ENCODE data around the gene CDC14A.
A peak's percentile ranks its signal among the peaks of the same experiment; 100 is the strongest.

The CDC14A gene

GRCh38 chr1:100538913-100539835 lies 186.9 kb downstream of the CDC14A start:
- peak; percentile 37 for DNase-seq (ENCODE audit: low read depth)

GRCh38 chr1:100539836-100540536 lies 187.7 kb downstream of the CDC14A start:
- DNase-seq (ENCODE audit: low read depth): peak; percentile 41

GRCh38 chr1:100542285-100542684 lies 190.0 kb downstream of the CDC14A start:
- no peak for DNase-seq (ENCODE audit: low read depth)

DNA sequence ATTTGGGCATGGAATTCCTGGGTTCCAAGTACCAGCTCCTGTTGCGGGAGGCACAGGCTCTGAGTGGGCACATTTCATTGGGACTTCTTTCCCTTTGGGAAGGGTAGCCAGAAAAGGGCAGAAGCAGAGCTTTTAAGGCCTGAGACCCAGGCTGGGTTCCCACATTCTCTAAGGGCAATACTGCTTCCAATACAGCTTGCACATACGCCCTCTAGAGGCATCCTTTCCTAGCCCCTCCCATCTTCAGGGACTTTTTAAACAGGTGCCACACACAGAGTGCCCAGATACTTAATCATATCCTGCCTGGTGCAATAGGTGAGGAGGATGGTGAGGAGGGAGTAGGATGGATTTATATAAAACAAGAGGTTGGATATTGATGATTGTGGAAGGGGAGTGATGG lies 191.3 kb downstream of the CDC14A start:
- peak; percentile 35 for DNase-seq (ENCODE audit: low read depth)

DNA sequence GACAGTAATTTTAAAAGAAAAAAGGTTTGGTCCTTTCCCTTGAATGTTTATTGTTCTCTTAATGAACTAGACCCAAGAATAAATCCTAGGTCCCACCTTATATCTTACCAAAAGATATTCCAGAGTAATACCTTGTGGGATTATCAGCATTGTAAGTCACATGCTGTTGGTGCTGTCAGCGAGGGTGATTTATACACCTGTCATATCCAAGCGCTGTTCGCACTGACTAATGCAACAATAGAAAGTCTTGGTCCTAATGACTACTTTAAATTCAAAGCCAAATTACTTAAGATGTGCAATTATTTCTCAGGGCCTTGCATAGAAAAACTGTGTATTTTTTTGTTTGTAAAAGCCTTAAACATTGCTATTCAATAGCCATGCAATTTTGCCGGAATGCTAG lies 192.5 kb downstream of the CDC14A start:
- DNase-seq (ENCODE audit: low read depth): no peak

DNA sequence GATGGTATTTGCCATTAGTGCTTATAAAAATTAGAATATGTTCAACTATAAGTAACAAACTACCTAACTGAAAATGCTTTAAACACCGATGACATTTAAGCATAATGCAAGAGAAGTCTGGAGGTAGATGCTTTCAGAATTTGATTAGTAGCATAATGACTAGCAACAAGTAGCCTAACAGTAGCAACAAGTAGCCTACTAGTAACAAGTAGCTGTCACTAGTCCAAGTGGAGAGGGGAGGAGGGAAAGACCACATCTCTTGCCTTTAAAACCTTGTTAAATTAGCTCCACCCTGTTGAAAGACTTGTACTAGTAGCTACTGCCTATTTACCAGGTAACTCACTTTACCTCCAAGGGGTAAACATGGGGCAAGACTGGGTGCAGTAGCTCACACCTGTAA lies 193.5 kb downstream of the CDC14A start:
- no peak for DNase-seq (ENCODE audit: low read depth)

DNA sequence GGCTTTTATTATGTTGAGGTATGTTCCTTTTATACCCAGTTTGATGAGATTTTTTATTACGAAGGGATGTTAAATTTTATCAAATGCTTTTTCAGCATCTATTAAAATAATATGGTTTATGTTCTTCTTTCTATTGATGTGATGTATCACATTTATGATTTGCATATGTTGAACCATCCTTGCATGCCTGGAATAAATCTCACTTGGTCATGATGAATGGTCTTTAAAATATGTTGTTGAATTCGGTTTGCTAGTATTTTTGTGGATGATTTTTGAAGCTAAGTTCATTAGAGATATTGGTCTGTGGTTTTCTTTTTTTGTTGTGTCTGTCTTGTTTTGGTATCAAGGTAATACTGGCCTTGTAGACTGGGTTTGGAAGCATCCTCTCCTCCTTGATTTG lies 199.7 kb downstream of the CDC14A start:
- no peak for DNase-seq (ENCODE audit: low read depth)

DNA sequence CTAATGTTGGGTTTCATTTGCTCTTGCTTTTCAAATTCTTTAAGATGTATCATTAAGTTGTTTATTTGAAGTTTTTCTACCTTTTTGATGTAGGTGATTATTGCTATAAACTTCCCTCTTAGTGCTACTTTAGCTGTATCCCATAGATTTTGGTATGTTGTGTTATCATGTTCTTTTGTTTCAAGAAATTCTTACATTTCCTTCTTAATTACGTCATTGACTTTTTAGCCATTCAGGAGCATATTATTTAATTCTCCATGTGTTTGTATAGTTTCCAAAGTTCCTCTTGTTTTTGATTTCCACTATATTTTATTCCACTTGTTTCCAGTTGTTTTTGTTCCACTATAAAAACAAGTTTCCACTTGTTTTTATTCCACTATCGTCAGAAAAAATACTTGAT lies 200.6 kb downstream of the CDC14A start:
- no peak for DNase-seq (ENCODE audit: low read depth)

DNA sequence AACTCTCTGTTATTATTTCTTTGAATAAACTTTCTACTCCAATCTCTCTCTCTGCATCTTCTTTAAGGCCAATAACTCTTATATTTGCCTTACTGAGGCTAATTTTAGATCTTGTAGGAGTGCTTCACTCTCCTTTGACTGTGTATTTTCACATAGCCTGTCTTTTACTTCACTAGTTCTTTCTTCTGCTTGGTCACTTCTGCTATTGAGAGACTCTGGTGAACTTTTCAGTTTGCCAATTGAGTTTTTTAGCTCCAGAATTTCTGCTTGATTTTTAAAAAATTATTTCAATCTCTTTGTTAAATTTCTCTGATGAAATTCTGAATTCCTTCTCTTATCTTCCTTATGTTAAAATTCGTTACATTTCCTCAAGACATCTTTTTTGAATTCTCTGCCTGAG lies 203.9 kb downstream of the CDC14A start:
- DNase-seq (ENCODE audit: low read depth): no peak

- no peak for DNase-seq (ENCODE audit: low read depth)
Measured at GRCh38 chr1:100556925-100557605, 204.8 kb downstream of the CDC14A start.

GRCh38 chr1:100557606-100557953 lies 205.3 kb downstream of the CDC14A start:
- DNase-seq (ENCODE audit: low read depth): no peak

- no peak for DNase-seq (ENCODE audit: low read depth)
Measured at GRCh38 chr1:100565533-100565932, 213.2 kb downstream of the CDC14A start.

DNA sequence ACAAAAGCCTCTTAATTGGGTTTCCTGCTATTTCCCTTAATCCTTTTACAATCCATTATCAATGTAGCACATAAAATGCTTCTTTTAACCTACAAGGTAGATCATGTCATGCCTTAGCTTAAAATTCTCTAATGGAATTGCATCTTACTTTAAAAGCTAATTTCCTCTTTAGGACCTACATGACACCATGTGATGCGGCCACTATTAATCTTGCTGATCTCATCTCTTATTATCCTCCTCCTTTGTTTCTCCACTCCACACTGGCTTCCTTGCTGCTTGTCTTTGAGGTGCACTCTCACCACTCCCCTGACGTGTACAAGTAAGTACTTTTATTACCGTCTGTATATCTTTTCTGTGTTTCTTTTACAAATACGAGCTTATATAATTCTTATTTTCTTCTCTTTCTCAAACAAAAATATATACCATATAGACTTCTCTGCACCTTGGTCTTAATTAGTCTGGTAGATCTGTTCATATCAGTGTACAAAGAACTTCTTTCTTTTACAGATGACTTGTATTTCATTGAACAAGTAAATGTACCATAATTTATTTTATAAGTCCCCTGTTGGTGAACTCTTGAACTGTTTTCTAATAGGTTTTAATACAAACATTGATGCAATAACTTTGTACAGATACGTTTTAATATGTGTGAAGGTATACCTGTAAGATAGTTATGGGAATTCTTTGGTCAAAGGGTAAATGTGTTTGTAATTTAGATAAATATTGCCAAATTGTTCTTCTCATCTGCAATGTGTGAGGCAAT lies 213.8 kb downstream of the CDC14A start:
- DNase-seq (ENCODE audit: low read depth): peak; percentile 6

DNA sequence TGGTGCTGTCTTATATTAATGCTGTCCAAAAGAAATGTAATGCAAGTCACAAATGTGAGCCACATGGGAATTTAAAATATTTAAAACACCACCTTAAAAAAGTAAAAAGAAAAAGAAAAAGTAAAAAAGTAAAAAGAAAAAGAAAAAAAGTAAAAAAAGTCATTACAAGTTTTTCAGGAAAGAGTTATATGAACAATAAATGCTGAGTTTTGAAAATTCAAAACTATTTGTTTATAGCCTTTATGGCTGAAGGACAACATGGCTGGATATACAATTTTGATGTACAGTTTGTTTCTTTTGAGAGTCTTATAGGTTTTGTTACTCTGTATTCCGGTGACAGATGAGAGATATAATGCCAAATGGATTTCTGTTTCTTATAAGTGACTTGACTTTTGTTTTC lies 214.8 kb downstream of the CDC14A start:
- no peak for DNase-seq (ENCODE audit: low read depth)

Data from ELR (cell line).